Fibroblast of the aortic adventitia (primary cell): ENCODE results near the gene MRPL45. TPM values are rescaled to one million over a fixed set of nuclear protein-coding genes. Genes with fewer than 3 reads are reported as not detected.
A peak's percentile ranks its signal among the peaks of the same experiment; 100 is the strongest.

Experiments
- DNase-seq: peaks from one replicate; pipeline ENCODE4 v3.0.0-alpha.2; 2010; ENCODE audit warnings: low read depth
- H3K4me3 ChIP-seq: 2 replicates; pipeline ENCODE4 v1.5.1; 2011; ENCODE audit warnings: low read depth, mild to moderate bottlenecking, control low read depth, low read length, moderate library complexity
- total RNA-seq: library from RNA; depleted of rRNA; stranded (reverse); fragments of >200 nt; gene quantifications from 2 replicates; pipeline ENCODE4 v1.2.3, GENCODE V29; 2012; ENCODE audit warnings: low replicate concordance
- TF ChIP-seq, protein P1 (sequence below): IDR thresholded peaks from 2 replicates; pipeline ENCODE4 v1.5.1; 2011; ENCODE audit warnings: mild to moderate bottlenecking, low read length, control low read depth, inconsistent platforms; ENCODE audit not compliant: insufficient read depth

The MRPL45 gene
- total RNA-seq, 1 donor = 34.1 TPM

DNA sequence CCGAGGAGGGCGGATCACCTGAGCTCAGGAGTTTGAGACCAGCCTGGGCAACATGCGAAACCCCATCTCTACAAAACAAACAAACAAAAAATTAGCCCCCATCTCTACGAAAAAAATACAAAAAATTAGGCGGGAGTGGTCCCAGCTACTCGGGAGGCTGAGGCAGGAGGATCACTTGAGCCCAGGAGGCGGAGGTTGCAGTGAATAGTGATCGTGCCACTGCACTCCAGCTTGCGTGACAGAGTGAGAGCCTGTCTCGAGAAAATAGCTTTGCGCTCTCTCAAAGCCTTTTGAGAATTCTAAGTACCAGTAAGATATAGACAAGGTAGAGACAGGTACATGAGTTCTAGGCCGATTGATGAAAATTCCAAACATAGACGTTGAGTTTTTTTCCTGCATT lies 56.7 kb downstream of the MRPL45 start:
- DNase-seq = no peak
- peak overlapping the region; percentile 78 for H3K4me3 ChIP-seq
- TF ChIP-seq, protein P1, sequence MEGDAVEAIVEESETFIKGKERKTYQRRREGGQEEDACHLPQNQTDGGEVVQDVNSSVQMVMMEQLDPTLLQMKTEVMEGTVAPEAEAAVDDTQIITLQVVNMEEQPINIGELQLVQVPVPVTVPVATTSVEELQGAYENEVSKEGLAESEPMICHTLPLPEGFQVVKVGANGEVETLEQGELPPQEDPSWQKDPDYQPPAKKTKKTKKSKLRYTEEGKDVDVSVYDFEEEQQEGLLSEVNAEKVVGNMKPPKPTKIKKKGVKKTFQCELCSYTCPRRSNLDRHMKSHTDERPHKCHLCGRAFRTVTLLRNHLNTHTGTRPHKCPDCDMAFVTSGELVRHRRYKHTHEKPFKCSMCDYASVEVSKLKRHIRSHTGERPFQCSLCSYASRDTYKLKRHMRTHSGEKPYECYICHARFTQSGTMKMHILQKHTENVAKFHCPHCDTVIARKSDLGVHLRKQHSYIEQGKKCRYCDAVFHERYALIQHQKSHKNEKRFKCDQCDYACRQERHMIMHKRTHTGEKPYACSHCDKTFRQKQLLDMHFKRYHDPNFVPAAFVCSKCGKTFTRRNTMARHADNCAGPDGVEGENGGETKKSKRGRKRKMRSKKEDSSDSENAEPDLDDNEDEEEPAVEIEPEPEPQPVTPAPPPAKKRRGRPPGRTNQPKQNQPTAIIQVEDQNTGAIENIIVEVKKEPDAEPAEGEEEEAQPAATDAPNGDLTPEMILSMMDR = no peak

DNA sequence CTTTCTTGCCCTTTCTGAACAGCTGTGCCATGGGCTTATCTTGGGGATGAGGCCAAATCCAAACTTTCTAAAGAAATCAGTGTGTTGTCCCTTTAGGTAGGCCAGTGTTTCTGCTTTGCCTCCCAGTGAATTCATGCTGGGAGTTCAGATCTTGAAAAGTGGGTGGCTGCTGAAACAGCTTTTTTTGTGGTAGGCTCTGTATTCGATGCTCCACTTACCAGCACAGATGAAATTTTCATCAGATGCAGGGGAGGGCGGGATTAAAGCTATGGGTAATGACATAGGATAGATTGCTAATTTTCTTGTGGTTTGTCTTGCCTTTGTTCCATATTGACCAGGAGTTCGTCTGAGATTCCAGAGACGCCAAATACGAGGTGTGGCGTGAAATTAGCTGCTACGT lies 57.5 kb downstream of the MRPL45 start:
- DNase-seq = no peak
- TF ChIP-seq, protein P1 = no peak
- peak overlapping the region; percentile 78 for H3K4me3 ChIP-seq

DNA sequence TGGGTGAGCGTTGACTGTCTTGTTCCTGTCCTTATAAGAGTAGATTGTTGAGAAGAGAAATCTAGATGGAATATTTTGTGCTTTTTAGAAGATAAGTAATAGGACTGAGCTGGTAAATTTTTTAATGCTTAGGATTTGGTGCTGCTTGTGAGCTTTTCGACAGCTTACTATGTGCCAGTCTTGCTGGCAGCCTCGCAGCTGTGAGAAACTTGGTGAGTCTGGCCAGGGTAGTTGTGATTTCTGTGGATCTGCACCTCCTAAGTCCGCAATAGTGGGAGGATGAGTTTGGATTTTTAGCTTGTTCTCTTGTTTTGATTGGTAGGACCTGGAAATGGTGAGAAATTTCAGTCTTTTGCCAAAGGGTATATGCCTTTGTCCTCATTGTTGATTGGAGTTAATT lies 58.3 kb downstream of the MRPL45 start:
- no peak for DNase-seq
- no peak overlapping the region for H3K4me3 ChIP-seq
- TF ChIP-seq, protein P1 = no peak

DNA sequence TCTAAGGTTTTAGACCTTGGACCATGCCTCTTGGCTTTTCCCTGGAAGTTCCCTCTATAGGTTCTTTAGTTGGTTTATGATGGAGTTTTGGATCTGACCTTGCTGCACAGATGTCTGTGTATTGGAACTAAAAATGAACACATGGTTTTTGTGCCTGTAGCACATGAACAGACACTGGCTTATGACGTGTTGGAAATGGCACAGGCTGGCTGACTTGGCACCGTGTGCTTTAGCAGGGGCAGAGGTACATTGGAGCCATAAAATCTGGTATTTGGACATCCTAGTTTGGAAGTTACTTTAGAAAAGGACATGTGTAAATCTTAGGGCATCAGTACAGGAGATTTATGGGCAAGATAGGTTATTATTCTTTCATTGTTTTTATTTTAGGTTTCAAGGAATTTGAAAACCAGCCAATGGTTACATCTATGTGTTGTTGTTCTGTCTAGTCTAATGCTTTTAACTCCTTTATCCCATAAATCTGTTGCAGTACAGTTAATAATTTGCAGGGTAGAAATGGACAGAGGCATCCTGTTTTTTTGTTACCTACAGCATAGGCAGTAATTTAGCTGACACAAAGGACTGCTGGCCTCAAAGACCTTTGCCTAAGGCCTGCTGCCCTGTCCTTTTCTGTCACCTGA lies 60.6 kb downstream of the MRPL45 start:
- H3K4me3 ChIP-seq = no peak overlapping the region
- no peak for DNase-seq
- TF ChIP-seq, protein P1 = no peak

DNA sequence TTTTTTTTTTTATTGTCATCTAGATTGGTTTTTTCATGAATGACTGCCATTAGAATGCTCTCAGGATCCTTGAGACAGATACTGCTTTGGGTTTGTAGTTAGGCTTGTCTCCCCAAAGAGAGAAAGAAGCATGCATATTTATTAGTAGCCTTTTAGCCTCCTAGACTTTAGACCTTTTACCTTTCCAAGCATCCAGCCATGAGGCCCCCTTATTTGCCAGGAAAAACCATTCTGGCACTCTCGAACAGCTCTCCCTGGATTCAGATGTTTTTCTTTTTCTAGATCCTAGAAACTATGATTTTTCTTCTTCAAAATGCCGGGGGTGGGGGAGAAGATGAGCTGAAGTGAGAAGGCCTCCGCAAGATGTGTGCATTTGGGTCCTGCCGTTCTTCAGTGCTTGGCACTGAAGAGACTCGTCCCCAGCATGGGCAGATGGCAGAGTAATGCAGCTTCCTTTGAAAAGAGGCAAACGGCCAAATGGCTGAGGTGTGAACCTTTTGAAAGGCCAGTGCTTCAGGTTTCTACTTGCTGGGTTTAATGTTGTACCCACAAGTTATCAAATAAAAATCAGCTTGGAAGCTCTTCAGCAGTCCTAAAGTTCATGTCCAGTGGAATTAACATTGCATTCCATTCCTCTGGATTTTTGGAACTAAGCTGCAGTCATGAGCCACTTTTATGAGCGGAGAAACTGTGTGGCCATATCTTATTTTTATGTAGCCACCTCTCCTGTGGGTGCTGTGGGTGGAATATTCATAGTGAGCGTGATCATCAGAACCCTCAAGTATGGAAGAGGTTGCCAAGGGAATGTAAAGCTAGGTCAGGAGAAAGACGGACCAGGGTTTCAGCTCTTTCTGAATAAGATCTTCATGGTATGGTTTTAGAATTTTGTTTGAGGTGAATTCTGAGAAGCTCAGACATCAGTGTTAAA lies 61.9 kb downstream of the MRPL45 start:
- TF ChIP-seq, protein P1 = no peak
- no peak overlapping the region for H3K4me3 ChIP-seq
- no peak for DNase-seq

DNA sequence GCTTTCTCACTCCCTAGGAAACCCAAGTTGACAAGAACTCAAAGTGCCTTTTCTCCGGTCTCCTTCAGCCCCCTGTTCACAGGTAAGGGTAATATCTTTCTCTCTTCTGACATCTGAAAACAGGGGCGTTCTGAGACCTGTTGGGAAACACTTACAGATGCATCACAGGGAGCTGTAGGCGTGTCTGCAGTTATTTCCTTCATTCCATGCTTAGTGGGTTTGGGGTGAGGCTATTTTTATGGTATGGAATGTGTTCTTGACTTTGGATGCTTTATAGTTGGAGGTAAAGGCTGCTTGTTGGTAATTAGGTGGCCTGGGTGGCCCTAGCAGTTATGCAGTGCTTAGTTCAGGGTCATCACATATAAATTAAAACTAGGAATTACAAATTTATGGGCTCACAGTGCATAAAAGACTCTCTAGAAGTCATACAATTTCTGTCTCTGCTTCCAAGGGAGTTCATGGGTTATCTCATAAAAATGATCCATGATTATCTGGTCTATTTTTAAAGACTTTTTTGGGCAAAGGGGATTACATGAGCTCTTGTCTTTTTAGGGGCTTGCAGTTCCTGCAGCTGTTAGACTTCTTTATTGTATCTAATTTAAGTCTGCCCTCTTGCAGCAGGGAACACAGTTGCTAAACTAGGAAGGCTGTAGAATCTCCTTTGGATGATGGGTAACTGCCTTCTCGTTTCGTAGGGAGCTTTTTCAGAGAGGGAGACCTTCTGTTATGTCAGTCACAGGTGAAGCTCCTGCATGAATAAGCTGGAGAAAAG lies 64.9 kb downstream of the MRPL45 start:
- H3K4me3 ChIP-seq = no peak overlapping the region
- TF ChIP-seq, protein P1 = no peak
- DNase-seq = no peak
